Erythroblast (primary cell): ENCODE results near the gene MYLK.

ENCODE experiments used
- GATA1 ChIP-seq: IDR thresholded peaks from 2 replicates; pipeline ENCODE4 v1.6.1; 2011; ENCODE audit warnings: low read depth, mild to moderate bottlenecking, control low read depth, low read length, moderate library complexity
- POLR2A ChIP-seq: IDR thresholded peaks from 2 replicates; pipeline ENCODE4 v1.6.1; 2011; ENCODE audit warnings: mild to moderate bottlenecking, low read length

DNA sequence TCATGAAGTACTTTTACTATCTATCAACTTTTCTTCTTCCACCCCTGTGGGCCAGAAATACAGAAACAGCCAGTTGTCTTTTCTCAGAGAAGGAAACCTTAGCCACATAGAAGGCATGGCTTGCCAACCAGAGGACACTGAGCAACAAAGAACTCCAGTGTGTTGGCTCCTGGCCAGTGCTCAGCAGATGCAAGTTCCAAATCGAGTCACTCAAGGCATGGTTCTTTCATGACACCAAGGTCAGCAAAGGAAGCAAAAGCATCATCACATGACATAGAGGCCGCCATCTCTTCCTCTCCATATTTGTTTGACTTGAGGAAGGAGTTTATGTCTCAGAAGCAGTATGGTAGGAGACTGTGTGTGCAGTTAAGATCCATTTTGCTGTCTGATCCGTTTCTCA lies 92.2 kb downstream of the MYLK start:
- TF ChIP-seq POLR2A (no peak), GATA1 (no peak)
